DMS 273 treated with DMSO at 0.1 percent for 48 hours (cell line): ENCODE data around the gene TTC39B.

Source experiments
- DNase-seq: peaks from one replicate; lab custom pipeline; 2025; lab: John Stamatoyannopoulos, UW

The TTC39B gene

GRCh38 chr9:15163931-15164330 lies 143.1 kb downstream of the TTC39B start:
- no peak for DNase-seq

GRCh38 chr9:15161753-15162152 lies 145.3 kb downstream of the TTC39B start:
- no peak for DNase-seq

GRCh38 chr9:15160673-15161072 lies 146.3 kb downstream of the TTC39B start:
- DNase-seq: no peak

DNA sequence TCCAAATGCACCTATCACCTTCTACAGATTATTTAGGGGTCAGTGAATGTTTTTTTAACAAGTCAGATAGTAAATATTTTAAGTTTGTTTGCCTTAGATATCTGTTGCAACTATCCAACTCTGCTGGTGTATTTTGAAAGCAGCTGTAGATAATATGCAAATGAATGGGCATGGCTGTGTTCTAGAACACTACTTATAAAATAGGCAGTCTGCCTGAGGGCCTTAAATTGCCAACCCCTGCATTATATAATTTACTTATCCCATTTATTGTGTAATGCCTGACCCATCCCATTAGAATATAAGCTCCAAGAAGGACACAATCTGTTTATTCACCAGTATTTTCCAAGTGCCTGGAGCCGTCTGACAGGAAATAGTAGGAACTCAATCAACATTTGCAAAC lies 149.0 kb downstream of the TTC39B start:
- DNase-seq: no peak

DNA sequence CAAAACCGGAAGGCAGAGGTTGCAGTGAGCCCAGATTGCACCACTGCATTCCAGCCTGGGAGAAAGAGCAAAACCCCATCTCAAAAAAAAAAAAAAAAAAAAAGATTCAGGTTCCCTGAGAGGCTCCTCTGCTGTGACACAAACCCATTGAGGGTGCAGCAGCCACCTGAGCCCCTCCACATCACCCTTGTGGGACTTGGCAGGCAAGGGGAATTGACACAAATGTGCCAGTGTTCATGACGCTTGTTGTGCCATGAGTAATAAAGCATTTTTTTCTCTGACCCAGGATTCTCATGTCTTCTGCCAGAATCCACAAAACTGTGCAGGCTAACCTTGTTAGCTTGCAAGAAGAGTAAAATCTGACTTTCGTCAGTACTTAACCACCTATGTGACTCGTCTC lies 149.6 kb downstream of the TTC39B start:
- DNase-seq: no peak

GRCh38 chr9:15156241-15156640 lies 150.8 kb downstream of the TTC39B start:
- no peak for DNase-seq

DNA sequence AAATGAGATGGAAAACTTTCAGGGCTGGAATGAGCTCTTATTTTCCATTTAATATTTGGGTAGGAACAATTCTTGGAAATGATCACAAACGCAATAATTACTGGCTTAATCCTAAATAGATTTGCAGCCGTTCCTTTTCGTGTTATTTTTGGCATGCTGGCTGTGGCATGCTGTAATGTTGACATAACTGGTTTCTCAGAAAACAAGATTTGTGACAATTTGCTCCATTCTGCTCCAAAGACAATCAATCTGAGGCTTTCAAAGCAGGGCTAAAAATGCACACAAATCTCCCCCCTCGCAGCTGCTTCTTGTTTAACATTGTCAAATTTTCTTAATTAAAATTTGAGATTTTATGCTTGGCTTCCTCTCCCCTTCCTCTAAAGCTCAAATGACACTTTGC lies 151.2 kb downstream of the TTC39B start:
- DNase-seq: no peak

GRCh38 chr9:15155323-15155722 lies 151.7 kb downstream of the TTC39B start:
- DNase-seq: no peak

GRCh38 chr9:15154677-15155076 lies 152.3 kb downstream of the TTC39B start:
- DNase-seq: no peak

- DNase-seq: no peak
Measured at GRCh38 chr9:15153961-15154360, 153.1 kb downstream of the TTC39B start.

DNA sequence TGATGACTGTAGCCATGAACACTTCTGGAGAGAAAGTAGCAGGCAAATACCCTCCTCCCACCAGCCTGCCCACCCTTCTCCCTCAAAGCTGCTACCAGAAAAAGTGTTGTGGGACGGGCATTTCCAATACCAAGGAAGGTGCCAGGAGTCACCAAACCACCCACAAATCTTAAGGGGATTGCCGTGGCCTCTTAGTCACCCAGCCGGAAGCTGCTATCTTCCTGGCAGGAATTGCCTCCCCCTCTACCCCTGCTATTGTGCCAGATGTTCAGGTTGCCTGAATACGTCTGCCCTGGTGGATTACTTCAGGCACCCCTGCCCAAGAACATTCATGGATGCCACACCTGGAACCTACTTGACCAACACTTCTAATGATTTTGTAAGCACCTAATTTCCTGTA lies 156.1 kb downstream of the TTC39B start:
- DNase-seq: no peak

GRCh38 chr9:15149450-15149849 lies 157.6 kb downstream of the TTC39B start:
- DNase-seq: no peak

DNA sequence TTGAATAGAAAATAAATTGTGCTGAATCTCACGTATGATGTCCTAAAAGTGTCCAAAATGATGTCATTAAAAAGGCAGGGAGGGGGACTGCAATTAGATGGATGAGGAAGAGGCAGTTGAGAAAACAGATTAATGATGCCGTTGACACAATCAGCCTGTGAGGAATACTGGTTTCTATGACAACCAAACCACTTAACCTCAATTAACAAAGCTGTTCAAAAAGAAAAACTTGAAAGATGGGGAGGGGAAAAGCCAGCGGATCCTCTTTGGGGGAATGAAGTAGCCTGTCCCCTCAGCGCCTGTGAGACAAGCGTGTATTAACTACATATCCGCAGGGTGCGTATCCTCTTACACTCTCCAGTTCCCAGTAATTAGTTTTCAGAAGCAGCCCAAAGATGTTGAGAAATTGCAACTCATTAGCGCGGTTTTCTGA lies 160.7 kb downstream of the TTC39B start:
- DNase-seq: peak; percentile 75

DNA sequence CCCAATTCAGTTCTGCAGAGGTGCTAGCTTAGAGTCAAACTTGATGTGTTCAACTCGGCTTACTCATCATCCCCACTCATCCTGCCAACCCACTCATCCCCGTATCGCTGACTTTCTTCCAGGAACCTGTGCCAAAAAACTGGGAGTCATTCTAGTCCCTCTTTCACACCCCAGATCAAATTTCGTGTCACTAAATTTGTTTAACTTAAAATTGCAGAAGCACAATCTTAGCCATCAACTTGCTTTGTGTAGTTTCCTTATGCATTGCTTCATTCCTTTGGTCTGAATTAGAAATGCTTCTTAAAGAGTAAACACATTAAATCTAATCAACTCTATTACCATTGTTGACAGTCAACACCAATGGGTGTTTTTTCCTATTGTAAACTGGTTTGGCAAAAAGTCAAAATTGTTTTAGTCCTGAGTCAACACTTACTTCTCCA lies 162.4 kb downstream of the TTC39B start:
- peak; percentile 42 for DNase-seq

GRCh38 chr9:15142878-15143534 lies 164.0 kb downstream of the TTC39B start:
- DNase-seq: peak; percentile 50

DNA sequence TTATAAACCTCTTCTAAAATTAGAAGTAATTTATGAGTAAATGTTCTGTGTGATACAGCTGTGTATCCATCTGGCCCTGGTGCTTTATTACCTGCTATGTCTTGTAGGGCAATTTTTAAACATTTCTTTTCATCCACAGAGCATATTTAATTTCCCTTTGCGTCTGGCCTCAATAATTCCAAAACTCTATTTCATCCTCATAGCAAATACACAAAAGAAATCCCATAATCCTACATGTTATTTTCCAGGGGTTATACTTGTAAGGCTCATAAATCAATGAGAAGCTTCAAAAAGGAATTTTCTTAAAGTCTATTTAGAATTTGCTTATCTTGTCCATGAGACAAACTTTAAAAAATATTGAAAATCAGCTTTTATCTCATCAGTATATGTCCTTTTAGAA lies 167.0 kb downstream of the TTC39B start:
- peak; percentile 69 for DNase-seq

DNA sequence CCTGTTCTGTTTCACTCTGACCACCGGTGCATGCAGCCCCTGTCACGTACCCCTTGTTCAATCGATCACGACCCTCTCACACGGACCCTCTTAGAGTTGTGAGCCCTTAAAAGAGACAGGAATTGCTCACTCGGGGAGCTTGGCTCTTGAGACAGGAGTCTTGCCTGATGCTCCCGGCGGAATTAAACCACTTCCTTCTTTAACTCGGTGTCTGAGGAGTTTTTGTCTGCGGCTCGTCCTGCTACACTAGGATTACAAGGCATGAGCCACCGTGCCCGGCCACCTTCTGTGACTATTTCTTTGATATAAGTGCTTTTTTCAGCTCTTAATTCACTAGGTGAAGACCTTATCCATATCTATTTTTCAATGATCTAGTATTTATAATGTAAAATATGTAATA lies 167.5 kb downstream of the TTC39B start:
- DNase-seq: no peak

- DNase-seq: no peak
Measured at GRCh38 chr9:15138357-15138686, 168.7 kb downstream of the TTC39B start.

DNA sequence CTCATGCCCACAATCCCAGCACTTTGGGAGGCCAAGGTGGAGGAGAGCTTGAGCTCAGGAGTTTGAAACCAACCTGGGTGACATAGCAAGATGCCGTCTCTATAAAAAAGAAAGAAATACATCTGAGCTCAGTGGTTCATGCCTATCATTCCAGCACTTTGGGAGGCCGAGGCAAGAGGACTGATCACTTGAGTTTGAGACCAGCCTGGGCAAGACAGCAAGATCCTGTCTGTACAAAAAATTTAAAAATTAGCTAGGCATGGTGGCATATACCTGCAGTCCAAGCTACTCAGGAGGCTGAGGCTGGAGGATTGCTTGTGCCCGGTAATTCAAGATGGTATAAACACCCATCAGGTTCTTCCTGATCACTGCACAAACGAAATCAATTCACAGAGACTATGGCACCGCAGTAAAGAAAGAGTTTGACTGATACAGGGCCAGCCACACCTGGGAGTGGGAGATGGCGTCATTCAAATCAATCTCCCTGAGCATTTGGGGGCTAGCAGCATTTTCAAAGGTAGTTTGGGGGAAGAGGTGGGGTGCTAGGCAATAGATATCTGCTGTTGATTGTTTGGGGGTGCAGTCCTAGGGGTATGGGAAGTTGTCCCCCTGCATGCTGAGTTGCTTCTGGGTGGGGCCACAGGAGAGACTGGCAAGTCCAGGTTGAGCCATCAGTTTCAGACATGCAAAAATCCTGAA lies 169.2 kb downstream of the TTC39B start:
- DNase-seq: no peak

GRCh38 chr9:15137089-15137488 lies 169.9 kb downstream of the TTC39B start:
- peak; percentile 22 for DNase-seq

- peak; percentile 49 for DNase-seq
Measured at GRCh38 chr9:15136646-15137045, 170.4 kb downstream of the TTC39B start.

GRCh38 chr9:15135164-15135792 lies 171.7 kb downstream of the TTC39B start:
- peak; percentile 82 for DNase-seq

DNA sequence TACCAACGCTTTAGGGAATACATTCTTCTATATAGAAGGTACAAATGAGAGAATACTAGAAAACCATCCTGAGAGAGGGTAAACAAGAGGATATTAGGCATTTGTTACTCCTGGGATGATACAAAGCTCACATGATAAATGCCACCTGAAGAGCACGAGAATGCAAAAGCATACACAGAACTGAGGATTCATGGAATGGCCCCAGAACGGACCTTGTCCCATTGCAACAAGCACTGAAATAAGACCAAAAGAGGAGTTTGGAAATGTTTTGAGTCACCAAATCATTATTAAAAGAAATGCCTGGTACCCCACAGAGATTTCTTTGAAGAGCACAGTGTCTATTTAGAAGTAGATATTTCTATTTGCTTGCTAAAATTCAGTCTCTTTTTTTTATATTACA lies 173.5 kb downstream of the TTC39B start:
- no peak for DNase-seq
